ENCODE measurements around the gene COX6B2.
A peak's percentile ranks its signal among the peaks of the same experiment; 100 is the strongest.

COX6B2 gene

DNA sequence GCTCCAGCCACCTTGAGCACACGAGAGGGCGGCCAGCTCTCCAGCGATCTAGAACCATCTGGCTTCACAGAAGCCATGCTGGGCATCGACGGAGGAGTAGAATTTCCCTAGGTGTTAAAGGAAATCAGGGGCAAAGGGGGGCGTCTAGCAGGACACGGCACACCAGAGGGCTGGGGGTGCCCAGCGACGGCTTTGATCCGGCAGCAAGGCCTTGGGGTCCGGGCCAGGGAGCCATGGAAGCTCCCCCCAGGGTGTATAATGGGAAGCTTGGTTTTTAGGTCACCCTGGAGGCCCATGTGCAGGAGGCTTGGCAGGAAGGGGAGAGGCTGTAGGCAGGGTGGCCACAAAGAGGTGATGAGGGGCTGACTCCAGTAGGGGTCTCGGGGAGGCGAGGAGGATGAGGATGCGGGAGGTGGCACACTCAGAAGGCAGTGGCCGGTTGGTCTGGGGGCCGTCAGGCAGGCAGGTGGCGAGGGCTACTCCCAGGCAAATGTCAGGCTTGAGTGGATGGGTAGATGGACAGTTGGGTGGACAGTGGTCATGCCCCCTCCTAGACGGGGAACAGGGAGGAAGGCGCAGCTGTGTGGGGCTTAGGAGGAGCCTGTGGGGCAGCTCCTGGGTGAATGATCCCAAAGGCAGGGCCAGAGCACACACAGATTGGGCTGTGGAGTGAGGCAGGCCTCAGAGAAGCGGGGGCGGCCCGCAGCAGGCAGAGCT lies 9.3 kb downstream of the COX6B2 start:
- DNase-seq (ENCODE audit: extremely low read depth, low read depth) = no peak
- H3K4me3 ChIP-seq (replicated peaks; ENCODE audit: low read depth, low read length) = no peak overlapping the region
- TF ChIP-seq, protein P1, sequence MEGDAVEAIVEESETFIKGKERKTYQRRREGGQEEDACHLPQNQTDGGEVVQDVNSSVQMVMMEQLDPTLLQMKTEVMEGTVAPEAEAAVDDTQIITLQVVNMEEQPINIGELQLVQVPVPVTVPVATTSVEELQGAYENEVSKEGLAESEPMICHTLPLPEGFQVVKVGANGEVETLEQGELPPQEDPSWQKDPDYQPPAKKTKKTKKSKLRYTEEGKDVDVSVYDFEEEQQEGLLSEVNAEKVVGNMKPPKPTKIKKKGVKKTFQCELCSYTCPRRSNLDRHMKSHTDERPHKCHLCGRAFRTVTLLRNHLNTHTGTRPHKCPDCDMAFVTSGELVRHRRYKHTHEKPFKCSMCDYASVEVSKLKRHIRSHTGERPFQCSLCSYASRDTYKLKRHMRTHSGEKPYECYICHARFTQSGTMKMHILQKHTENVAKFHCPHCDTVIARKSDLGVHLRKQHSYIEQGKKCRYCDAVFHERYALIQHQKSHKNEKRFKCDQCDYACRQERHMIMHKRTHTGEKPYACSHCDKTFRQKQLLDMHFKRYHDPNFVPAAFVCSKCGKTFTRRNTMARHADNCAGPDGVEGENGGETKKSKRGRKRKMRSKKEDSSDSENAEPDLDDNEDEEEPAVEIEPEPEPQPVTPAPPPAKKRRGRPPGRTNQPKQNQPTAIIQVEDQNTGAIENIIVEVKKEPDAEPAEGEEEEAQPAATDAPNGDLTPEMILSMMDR (IDR thresholded peaks at IDR 0.05; ENCODE audit: low read depth, low read length, missing control alignments) = no peak

DNA sequence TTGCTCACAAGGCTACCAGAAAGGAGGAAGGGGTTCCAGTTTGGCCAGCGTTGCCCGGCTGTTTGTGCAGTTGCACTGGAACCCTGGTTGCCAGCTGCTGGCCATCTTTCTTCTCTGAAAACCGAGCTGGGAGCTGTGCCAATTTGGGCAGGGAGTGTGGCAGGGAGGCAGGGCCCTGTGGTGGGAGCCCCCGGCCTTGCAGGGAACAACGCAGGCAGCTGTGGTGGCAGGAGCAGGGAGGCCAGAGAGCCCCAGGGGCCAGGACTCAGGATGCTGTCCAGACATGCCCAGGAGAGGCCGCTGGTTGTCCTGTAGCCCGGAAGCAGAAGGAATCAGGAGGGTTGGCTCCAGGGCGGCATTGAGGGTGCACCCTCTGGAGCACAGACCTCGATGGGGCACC lies 10.1 kb downstream of the COX6B2 start:
- no peak overlapping the region for H3K4me3 ChIP-seq (replicated peaks; ENCODE audit: low read depth, low read length)
- TF ChIP-seq, protein P1 (IDR thresholded peaks at IDR 0.05; ENCODE audit: low read depth, low read length, missing control alignments) = no peak
- no peak for DNase-seq (ENCODE audit: extremely low read depth, low read depth)

DNA sequence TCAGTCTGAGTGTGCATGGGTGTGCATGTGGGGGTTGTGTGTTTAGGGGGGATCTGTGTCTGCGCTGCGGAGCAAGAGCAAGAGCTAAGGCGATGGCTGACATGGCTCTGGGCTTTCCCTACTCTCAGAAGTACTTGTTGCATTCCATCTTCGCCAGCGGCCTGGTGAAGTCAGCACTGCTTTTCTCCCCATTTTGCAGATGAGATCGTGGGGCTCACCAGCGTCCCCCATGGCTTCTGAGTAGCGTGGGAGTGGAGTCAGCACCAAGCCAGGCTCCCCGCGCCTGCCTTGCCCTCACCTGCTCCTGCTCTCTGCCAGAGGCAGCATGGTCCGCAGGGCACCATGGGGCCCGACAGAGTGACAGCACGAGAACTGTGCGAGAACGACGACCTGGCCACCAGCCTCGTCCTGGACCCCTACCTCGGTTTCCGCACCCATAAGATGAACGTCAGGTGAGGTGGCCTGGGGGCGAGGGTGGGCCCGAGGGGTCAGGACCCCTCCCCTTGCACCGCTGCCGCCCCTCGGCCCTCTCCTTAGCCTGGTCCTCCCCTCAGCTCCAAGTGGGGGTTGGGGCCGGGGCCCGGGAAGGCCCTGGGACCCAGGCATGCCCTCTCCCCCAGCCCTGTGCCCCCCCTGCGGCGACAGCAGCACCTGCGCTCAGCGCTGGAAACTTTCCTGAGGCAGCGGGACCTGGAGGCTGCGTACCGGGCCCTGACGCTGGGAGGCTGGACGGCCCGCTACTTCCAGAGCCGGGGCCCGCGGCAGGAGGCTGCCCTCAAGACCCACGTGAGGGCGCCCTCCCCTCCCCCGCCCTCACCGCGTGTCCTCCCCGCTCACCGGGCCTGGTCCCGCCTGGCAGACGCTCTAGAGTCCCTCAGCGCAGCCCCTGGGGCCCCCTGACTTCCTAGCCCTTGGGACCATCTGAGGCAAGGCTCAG lies 12.7 kb downstream of the COX6B2 start:
- DNase-seq (ENCODE audit: extremely low read depth, low read depth) = no peak
- TF ChIP-seq, protein P1 (IDR thresholded peaks at IDR 0.05; ENCODE audit: low read depth, low read length, missing control alignments) = no peak
- H3K4me3 ChIP-seq (replicated peaks; ENCODE audit: low read depth, low read length) = peak overlapping the region; percentile 67

DNA sequence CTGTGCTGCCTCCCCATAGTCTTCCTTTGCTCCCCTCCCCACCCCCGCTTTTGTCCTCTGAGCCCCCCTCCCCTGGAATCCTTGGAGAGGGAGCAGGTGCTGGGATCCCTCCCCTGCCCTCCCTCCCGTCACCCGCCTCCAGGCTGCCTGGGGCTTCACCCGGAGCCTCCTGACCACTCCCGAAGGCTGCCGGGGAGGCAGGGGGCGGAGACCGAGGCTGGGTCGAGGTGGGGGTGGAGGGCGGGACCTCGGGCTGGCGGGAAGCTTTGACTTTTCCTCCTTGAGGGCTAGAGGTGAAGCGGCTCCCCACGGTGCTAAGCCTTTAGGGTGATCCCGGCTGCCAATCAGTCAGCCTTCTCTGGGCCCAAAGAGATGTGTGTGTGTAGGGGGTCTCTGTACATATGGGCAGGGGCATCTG lies 13.3 kb downstream of the COX6B2 start:
- H3K4me3 ChIP-seq (replicated peaks; ENCODE audit: low read depth, low read length) = peak overlapping the region; percentile 67
- TF ChIP-seq, protein P1 (IDR thresholded peaks at IDR 0.05; ENCODE audit: low read depth, low read length, missing control alignments) = no peak
- no peak for DNase-seq (ENCODE audit: extremely low read depth, low read depth)

DNA sequence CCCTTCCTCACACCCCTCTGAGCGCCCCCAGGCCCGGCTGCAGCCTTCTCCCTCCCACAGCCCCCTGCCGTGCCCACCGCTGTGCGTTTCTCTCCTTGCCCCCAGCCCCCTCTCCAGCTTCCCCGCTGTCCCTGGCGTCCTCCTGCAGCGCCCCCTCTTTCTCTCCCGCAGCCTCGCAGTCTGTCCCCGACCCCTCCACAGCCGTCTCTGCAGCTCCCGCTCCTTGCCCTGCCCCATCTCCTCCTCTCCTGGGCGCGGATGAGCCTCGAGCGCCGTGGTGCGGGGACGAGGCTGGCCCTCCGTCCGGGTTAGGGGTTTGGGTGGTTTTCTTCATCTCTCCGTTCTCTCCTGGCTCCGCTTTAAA lies 13.8 kb downstream of the COX6B2 start:
- TF ChIP-seq, protein P1 (IDR thresholded peaks at IDR 0.05; ENCODE audit: low read depth, low read length, missing control alignments) = no peak
- H3K4me3 ChIP-seq (replicated peaks; ENCODE audit: low read depth, low read length) = peak overlapping the region; percentile 67
- no peak for DNase-seq (ENCODE audit: extremely low read depth, low read depth)

DNA sequence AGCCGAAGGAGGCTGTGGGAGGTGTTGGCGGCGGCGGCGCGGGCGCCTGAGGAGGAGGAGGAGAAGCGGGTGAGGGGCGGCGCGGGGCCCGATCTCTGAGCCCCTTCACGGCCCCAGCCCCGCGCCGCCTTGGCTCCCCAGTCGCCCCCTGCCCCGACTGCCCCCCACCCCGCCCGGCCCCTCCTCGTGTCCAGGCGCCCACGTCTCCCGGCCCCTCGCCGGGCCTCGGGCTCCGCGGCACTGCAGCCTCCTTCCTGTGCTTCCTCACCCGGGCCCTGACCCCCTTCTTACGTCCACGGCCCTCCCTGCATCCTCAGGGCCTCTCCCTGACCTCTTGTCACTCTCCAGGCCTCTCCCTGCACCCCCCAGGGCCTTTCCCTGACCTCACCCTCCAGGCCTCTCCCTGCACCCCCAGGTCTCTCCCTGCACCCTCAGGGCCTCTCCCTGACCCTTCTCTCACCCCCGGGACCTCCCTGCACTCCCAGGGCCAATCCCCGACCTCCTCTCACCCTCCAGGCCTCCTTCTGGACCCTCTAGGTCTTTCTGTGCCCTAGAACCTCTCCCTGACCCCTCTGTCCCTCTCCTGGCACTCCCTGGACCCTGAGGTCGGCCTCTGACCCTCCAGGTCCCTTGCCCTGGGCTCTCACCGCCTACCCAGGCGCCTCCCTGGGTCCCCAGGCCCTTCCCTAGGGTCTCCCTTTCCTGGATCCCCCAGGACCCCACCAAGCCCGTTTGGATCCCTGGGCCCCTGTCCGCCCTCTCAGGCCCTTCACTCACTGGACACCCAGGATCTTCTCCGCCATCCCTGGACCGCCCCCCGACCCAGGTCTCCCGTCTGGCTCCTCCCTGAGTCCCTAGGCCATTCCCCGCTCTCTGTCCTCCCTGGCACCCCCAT lies 14.4 kb downstream of the COX6B2 start:
- peak overlapping the region; percentile 67 for H3K4me3 ChIP-seq (replicated peaks; ENCODE audit: low read depth, low read length)
- DNase-seq (ENCODE audit: extremely low read depth, low read depth) = no peak
- TF ChIP-seq, protein P1 (IDR thresholded peaks at IDR 0.05; ENCODE audit: low read depth, low read length, missing control alignments) = no peak
